ENCODE data around the gene LARP6.
A peak's percentile ranks its signal among the peaks of the same experiment; 100 is the strongest.

Gene LARP6

DNA sequence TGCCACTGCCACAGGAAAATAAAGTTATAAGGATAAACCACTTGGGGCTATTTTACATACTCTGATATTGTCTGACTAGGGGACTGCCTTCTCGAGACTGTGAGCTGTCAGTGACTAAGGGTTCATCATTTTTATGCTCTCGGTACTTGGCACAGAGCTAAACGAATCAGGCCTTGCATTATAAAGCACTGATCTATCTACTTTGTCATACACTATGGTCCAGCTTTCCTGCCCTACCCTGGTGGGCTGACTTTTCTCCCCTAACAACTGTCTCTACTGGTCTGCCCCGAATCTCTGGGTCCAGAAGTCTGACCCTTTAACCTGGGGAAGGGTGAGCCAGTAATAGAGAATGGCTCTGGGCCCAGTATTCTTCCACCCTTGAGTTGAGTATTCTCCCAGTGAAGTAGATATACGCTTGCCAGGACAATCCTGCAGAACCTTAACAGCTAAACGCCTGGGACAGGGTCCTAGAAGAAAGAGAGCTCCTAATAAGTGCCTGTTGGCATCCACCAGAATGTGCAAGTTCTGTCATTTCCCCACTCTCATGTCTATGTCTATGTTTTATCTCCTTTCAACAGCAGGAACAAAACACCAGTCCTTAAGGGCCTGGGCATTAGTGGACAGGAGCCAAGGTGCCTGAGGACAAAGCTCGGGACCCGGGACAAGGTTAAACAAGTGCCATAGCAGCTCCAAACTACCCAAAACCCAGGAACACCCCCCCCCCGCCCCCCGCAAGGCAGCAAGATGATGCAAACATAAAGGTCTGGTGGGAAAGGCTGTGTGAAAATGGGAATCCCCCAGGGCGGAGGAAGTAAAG, 1.2 kb downstream of the LARP6 start:
- H3K4me3 ChIP-seq (ENCODE audit: control insufficient read depth, low read depth, low read length): peak overlapping the region; percentile 83
- DNase-seq (ENCODE audit: low read depth): no peak
- TF ChIP-seq, protein P1, sequence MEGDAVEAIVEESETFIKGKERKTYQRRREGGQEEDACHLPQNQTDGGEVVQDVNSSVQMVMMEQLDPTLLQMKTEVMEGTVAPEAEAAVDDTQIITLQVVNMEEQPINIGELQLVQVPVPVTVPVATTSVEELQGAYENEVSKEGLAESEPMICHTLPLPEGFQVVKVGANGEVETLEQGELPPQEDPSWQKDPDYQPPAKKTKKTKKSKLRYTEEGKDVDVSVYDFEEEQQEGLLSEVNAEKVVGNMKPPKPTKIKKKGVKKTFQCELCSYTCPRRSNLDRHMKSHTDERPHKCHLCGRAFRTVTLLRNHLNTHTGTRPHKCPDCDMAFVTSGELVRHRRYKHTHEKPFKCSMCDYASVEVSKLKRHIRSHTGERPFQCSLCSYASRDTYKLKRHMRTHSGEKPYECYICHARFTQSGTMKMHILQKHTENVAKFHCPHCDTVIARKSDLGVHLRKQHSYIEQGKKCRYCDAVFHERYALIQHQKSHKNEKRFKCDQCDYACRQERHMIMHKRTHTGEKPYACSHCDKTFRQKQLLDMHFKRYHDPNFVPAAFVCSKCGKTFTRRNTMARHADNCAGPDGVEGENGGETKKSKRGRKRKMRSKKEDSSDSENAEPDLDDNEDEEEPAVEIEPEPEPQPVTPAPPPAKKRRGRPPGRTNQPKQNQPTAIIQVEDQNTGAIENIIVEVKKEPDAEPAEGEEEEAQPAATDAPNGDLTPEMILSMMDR (IDR thresholded peaks at IDR 0.05; ENCODE audit: control insufficient read depth, insufficient read depth, low read depth, low read length, missing control alignments): no peak

DNA sequence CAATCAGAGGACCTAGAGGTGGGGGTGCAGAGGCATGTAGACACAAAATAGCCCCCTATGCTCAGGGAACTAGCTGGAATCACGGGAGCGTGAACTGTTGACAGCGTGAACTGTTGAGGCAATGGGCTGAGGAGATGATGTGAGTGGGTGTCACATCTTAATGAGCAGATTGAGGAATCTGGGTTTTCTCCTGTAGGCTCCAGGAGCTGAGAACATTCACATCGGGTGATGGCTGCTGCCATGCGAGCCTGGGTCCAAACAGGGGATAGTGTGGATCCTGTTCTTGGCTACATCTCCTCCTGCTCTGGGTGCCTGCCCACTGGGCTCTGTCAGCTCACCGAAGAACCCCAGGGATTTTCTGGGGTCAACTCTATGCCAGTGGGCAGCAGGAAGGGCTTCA, 2.1 kb downstream of the LARP6 start:
- TF ChIP-seq, protein P1 (IDR thresholded peaks at IDR 0.05; ENCODE audit: control insufficient read depth, insufficient read depth, low read depth, low read length, missing control alignments): no peak
- no peak for DNase-seq (ENCODE audit: low read depth)
- H3K4me3 ChIP-seq (ENCODE audit: control insufficient read depth, low read depth, low read length): peak overlapping the region; percentile 27

DNA sequence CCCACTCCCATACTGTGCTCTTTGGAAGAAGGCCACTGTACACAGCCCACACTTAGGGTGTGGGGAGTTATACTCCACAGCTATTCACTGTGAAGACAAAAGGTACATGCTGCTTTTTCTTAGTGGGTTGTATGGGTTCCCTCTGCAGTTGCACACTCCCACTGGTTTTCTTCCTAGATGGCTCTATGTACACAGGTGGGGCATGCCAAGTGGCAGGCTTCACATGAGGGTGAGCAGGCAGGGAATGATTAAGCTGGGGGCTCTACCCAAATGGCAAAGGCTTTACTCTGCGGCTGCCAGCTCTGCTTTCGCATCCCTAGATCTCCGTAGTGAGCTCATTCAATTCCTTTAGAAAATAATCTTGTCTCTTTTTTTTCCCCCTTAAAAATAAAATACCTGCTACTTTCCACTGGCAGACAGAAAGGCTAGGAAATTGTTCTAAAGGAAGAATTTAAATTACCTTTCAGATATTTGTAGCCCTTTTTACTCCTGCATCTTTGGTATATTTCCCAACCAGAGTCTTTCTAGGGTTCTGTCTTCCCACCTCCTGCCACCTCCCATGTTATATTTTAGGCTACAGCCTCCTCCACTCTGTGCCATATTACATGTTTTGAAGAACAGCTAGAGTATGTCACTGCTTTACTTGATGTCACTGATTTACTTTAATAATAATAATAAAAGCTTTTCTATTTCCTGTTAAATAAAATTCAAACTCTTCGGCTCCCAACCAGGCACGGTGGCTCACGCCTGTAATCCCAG, 8.2 kb downstream of the LARP6 start:
- no peak overlapping the region for H3K4me3 ChIP-seq (ENCODE audit: control insufficient read depth, low read depth, low read length)
- TF ChIP-seq, protein P1 (IDR thresholded peaks at IDR 0.05; ENCODE audit: control insufficient read depth, insufficient read depth, low read depth, low read length, missing control alignments): no peak
- no peak for DNase-seq (ENCODE audit: low read depth)

DNA sequence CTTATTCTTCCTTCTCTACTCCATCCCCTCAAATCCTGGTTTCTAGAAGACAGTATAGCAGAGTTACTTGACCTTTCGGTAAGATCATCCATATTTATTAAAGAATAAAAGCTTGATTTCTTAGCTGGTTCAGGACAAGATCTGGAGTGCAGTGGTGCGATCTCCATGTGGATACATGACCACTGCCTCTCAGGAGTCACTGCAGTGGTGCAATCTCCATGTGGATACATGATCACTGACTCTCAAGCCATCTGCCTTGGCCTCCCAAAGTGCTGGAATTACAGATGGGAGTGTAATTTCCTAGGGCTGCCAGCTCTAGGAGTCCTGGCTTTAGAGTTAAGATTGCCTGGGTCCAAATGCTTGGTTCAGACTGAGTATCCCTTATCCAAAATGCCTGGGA, 16.5 kb downstream of the LARP6 start:
- TF ChIP-seq, protein P1 (IDR thresholded peaks at IDR 0.05; ENCODE audit: control insufficient read depth, insufficient read depth, low read depth, low read length, missing control alignments): no peak
- H3K4me3 ChIP-seq (ENCODE audit: control insufficient read depth, low read depth, low read length): no peak overlapping the region
- DNase-seq (ENCODE audit: low read depth): no peak

DNA sequence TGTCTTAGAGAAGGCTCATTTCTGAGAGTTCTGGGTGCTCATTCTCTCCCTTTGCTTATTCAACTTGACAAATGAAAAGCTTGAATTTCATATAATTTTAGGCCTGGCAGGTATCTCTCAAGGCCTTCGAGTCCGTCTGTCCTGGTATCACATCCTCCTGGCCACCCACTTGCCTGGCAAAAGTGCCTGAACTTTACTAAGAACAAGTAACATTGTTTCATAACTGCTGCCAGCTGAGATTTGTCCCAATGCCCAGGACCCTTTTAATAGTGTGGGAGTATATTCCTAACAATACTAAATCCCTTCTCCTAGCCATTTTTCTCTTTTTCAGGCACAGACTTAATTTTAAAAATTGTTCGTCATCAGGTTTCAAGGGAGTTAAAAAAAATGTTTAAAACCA, 18.1 kb downstream of the LARP6 start:
- no peak overlapping the region for H3K4me3 ChIP-seq (ENCODE audit: control insufficient read depth, low read depth, low read length)
- TF ChIP-seq, protein P1 (IDR thresholded peaks at IDR 0.05; ENCODE audit: control insufficient read depth, insufficient read depth, low read depth, low read length, missing control alignments): no peak
- no peak for DNase-seq (ENCODE audit: low read depth)

DNA sequence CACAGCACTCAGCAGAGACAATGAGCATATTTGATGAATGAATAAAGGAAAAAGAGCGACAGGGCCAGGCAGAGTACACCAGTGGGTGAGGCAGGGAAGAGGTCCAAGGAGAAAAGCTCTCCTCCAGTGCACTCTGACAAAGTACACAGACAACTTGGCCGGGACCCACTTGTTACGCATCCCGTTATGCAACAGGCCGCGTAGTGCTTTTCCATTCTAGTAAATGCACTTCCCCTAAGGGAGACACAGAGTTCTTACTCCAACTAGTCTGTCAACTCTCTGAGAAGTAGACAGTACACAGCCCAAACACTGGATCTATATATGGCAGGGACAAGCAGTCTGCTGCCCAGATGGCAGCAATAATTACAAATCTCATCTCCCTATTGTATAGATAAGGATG, 18.5 kb downstream of the LARP6 start:
- H3K4me3 ChIP-seq (ENCODE audit: control insufficient read depth, low read depth, low read length): no peak overlapping the region
- DNase-seq (ENCODE audit: low read depth): no peak
- TF ChIP-seq, protein P1 (IDR thresholded peaks at IDR 0.05; ENCODE audit: control insufficient read depth, insufficient read depth, low read depth, low read length, missing control alignments): no peak

Measured in AG09309 (cell line).